Brain pericyte (primary cell): ENCODE data around the gene SLC35G4.
"Not testable (repeated sequence)": the region's sequence is repeated elsewhere in the genome, so short reads cannot be mapped to it uniquely, and the experiment has no call there.

Experiments
- DNase-seq: peaks from one replicate; pipeline ENCODE4 v3.0.0-alpha.2; 2012; ENCODE audit warnings: low read depth, low spot score

The SLC35G4 gene

GRCh38 chr18:11609488-11609887 is at the start of gene SLC35G4:
SLC35G4 (plus strand) TSS chr18:11609596; CDS start chr18:11609596, 0 bp downstream.
- not testable (repeated sequence) for DNase-seq

GRCh38 chr18:11561293-11561692 is 48.1 kb upstream of the SLC35G4 start:
- no peak for DNase-seq

GRCh38 chr18:11565716-11566115 is 43.7 kb upstream of the SLC35G4 start:
- no peak for DNase-seq

GRCh38 chr18:11566236-11566965 is 43.0 kb upstream of the SLC35G4 start:
- DNase-seq: no peak

GRCh38 chr18:11567396-11567795 is 42.0 kb upstream of the SLC35G4 start:
- DNase-seq: no peak

GRCh38 chr18:11570073-11570588 is 39.3 kb upstream of the SLC35G4 start:
- no peak for DNase-seq

- no peak for DNase-seq
Measured at GRCh38 chr18:11570769-11571412, 38.5 kb upstream of the SLC35G4 start.

- DNase-seq: no peak
Measured at GRCh38 chr18:11572201-11572600, 37.2 kb upstream of the SLC35G4 start.

- no peak for DNase-seq
Measured at GRCh38 chr18:11574545-11574944, 34.9 kb upstream of the SLC35G4 start.

- DNase-seq: no peak
Measured at GRCh38 chr18:11577271-11578112, 31.9 kb upstream of the SLC35G4 start.

GRCh38 chr18:11578799-11579198 is 30.6 kb upstream of the SLC35G4 start:
- DNase-seq: no peak

- no peak for DNase-seq
Measured at GRCh38 chr18:11579916-11580315, 29.5 kb upstream of the SLC35G4 start.

GRCh38 chr18:11581286-11581685 is 28.1 kb upstream of the SLC35G4 start:
- no peak for DNase-seq

- DNase-seq: no peak
Measured at GRCh38 chr18:11585596-11585995, 23.8 kb upstream of the SLC35G4 start.

GRCh38 chr18:11586896-11587295 is 22.5 kb upstream of the SLC35G4 start:
- no peak for DNase-seq

GRCh38 chr18:11587432-11587831 is 22.0 kb upstream of the SLC35G4 start:
- DNase-seq: no peak

GRCh38 chr18:11587846-11588245 is 21.6 kb upstream of the SLC35G4 start:
- DNase-seq: no peak

GRCh38 chr18:11591957-11592356 is 17.4 kb upstream of the SLC35G4 start:
- no peak for DNase-seq

GRCh38 chr18:11600321-11600720 is 9.1 kb upstream of the SLC35G4 start:
- DNase-seq: no peak

- DNase-seq: no peak
Measured at GRCh38 chr18:11607906-11608305, 1.5 kb upstream of the SLC35G4 start.

- DNase-seq: not testable (repeated sequence)
Measured at GRCh38 chr18:11608618-11609017, 778 bp upstream of the SLC35G4 start.

GRCh38 chr18:11613073-11613472 is 3.7 kb downstream of the SLC35G4 start:
- not testable (repeated sequence) for DNase-seq
